Activated T-helper 1 cell treated with anti-CD3 and anti-CD28 coated beads, Interleukin-12 subunit alpha, Interleukin-12 subunit beta, Interleukin-2, Interleukin-4 antibody, amounts not matched to agents 30 ng/mL and 10 ng/mL and 1 ng/mL, durations not matched to agents 14 hours and 24 hours and 36 hours (primary cell): ENCODE results near the gene C3orf18. TPM values are rescaled to one million over a fixed set of nuclear protein-coding genes. Genes with fewer than 3 reads are reported as not detected.

Experiments
- DNase-seq: peaks from one replicate; pipeline ENCODE4 v3.0.0; 2021; ENCODE audit warnings: low spot score
- H3K27ac Mint-ChIP-seq: one replicate; pipeline ENCODE4 v1.8.0; 2021; ENCODE audit warnings: mild to moderate bottlenecking, mixed read lengths
- H3K27me3 Mint-ChIP-seq: one replicate; pipeline ENCODE4 v1.8.0; 2022; ENCODE audit warnings: mild to moderate bottlenecking, moderate library complexity, mixed read lengths; ENCODE audit not compliant: insufficient read depth
- H3K36me3 Mint-ChIP-seq: one replicate; pipeline ENCODE4 v1.8.0; 2021; ENCODE audit warnings: low read depth, mixed read lengths
- H3K4me1 Mint-ChIP-seq: one replicate; pipeline ENCODE4 v1.8.0; 2021; ENCODE audit warnings: low read depth, mixed read lengths
- H3K4me3 Mint-ChIP-seq: one replicate; pipeline ENCODE4 v1.8.0; 2021; ENCODE audit warnings: mild to moderate bottlenecking, moderate library complexity, mixed read lengths
- H3K9me3 Mint-ChIP-seq: one replicate; pipeline ENCODE4 v1.8.0; 2021; ENCODE audit warnings: mixed read lengths
- intact Hi-C: fragments of 100-400 bp; cut with micrococcal nuclease; formaldehyde crosslinking; loops from one replicate; pipeline ENCODE4 v1.15.1; 2024
- total RNA-seq: library from RNA; stranded (reverse); gene quantifications from 2 replicates; pipeline ENCODE4 v1.2.3, GENCODE V29; 2022

Gene C3orf18
- total RNA-seq, 1 donor from 2014 or later = 21.9 TPM

DNA sequence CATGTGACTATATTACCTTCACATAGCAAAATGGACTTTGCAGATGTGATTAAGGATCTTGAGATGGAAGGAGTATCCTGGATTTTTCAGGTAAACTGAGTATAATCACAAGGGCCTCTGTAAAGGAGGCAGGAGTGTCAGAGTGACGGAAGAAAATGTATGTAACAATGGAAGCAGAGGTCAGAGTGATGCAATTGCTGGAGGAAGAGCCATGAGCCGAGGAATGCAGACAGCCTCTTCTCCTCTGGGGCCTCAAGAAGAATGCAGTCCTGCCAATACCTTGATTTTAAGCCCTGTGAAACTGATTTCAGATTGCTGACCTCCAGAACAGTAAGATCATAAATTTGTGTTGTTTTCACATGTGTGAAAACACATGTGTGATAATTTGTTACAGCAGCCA lies 16.8 kb upstream of the C3orf18 start:
- Mint-ChIP-seq H3K27ac (peak overlapping the region; percentile 84), H3K36me3 (peaks cover 48% of the 10 kb centered on the region), H3K4me1 (peaks cover 89% of the 10 kb centered on the region), H3K4me3 (no peak overlapping the region), H3K27me3 (no peaks in the 10 kb centered on the region), H3K9me3 (no peaks in the 10 kb centered on the region)
- no peak for DNase-seq
- intact Hi-C loops = no loop called here

DNA sequence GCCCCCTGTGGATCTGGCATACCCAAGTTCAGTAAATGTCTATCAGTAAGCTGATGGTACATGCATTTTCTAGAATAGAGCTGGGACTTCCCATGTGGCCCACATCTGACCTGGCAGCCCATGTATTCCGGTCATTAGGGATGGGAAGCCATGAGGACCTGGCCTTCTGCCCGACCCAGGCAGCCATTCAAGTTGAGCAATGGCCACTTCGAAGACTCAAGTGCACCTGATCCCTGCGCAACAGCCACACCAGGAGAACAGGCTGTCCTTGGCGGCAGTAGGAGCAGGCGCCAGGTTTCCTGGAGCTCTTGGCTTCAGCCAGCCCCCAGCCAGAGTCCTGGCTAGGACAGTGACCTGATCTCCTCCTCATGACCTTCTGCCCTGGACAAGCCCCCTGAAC lies 16.4 kb upstream of the C3orf18 start:
- H3K27ac Mint-ChIP-seq = peak overlapping the region; percentile 84
- no peak overlapping the region for H3K4me3 Mint-ChIP-seq
- H3K9me3 Mint-ChIP-seq = no peaks in the 10 kb centered on the region
- H3K4me1 Mint-ChIP-seq = peaks cover 85% of the 10 kb centered on the region
- no peak for DNase-seq
- H3K27me3 Mint-ChIP-seq = no peaks in the 10 kb centered on the region
- intact Hi-C loops = no loop called here
- peaks cover 52% of the 10 kb centered on the region for H3K36me3 Mint-ChIP-seq

DNA sequence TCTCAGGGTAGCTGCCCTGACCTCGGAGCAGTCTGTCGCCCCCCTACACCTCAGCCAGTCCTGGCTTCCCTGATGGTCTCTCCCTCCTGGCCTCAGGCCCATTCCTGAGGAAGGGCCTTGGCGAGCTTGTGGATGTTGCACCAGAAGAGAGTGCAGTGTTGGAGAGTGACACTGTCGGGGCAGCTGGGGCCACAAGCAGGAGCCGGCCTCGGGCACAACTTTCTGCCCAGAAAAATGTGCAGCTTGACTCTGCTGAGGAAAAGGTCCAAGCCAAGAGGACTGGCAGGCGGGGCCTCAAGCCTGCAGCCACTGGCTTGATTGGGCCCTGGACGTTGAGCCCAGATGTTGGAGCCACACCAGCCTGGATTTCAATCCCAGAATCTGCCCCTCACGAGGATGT lies 14.5 kb upstream of the C3orf18 start:
- peaks cover 77% of the 10 kb centered on the region for H3K4me1 Mint-ChIP-seq
- intact Hi-C loops = no loop called here

DNA sequence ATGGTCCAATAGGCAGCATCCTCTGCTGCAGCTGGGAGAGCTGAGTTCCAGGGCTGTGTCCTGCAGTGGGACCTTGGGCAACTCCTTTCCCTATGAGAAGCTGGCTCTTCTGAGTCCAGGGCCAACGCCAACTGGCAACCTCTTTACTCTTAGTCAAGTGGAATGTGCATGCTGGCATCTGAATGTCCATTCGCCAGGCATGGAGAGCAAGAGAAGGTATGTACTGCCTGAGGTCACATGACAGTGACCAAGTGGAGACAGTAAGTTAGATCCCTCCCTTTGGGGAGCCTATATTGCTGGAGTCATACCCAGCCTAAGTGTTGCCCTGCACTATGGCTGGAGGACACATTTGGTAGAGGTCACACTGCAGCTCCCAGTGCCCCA lies 13.9 kb upstream of the C3orf18 start:
- H3K4me1 Mint-ChIP-seq = peaks cover 74% of the 10 kb centered on the region
- peaks cover 60% of the 10 kb centered on the region for H3K36me3 Mint-ChIP-seq
- no peak overlapping the region for H3K27ac Mint-ChIP-seq
- intact Hi-C loops = no loop called here
- no peaks in the 10 kb centered on the region for H3K9me3 Mint-ChIP-seq
- DNase-seq = no peak
- H3K27me3 Mint-ChIP-seq = no peaks in the 10 kb centered on the region
- no peak overlapping the region for H3K4me3 Mint-ChIP-seq

More for the DNA sequence above, 14.5 kb upstream of the C3orf18 start:
- Mint-ChIP-seq H3K27ac (peak overlapping the region; percentile 47), H3K9me3 (no peaks in the 10 kb centered on the region), H3K27me3 (no peaks in the 10 kb centered on the region), H3K36me3 (peaks cover 60% of the 10 kb centered on the region), H3K4me3 (no peak overlapping the region)
- no peak for DNase-seq

DNA sequence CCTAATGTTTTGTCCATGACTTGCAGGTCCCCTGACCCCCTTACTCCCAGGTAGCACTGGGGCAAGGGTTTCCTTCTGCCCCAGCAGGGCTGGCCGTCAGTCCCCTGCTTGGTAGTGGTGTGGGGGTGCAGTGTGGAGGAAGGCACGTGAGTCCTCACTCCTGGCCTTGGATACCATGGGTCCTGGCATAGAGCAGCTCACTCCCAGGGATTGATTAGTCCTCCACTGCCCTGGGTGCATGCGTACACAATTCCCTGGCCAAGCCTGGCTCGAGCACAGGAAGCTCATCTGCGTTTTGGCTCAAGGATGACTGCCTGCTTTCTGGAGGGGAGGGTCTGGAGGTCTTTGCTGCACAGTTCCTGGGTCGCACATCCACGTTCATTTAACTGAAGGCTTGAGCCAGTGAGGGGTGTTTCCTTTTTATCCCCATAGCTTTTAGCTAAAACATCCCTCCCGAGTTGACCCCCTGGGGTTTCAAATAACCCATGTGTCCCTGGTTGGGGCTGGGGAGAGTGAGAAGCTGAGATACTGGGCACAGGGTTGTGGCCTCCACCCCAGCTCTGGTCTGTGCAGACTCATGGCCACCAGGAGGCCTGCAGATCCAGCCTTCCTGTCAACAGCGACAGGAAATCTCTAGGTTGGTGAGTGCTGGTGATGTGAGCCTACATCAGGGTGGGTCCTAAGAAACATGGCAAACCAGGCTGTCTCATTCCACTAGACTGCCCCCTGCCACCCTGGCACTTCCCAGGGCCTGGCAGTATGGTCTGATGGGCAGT lies 13.3 kb upstream of the C3orf18 start:
- Mint-ChIP-seq H3K36me3 (peaks cover 61% of the 10 kb centered on the region), H3K4me3 (no peak overlapping the region), H3K27ac (peak overlapping the region; percentile 63), H3K9me3 (no peaks in the 10 kb centered on the region), H3K27me3 (no peaks in the 10 kb centered on the region), H3K4me1 (peaks cover 74% of the 10 kb centered on the region)
- intact Hi-C loops = no loop called here
- no peak for DNase-seq

DNA sequence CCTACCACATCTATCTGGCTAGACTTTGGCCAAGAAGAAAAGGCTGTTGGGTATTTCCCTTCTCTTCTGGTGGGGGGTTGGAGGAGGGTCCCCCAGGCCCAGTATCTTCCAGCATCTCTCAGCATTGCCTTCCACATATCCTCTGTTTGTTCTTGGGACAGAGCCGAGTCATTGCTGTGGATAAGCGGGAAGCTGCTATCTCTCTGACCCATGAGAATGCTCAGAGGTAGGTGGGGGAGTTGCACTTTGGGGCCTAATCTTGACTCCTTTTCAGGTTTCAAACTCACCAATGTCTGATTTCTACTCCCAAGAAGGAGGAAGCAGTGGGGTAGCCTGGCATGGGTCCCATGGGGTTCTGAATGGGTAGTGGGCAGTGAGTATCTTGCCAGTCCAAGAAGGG lies 9.8 kb upstream of the C3orf18 start:
- intact Hi-C loops = no loop called here
- Mint-ChIP-seq H3K36me3 (peaks cover 49% of the 10 kb centered on the region), H3K4me3 (no peak overlapping the region), H3K27me3 (no peaks in the 10 kb centered on the region), H3K9me3 (no peaks in the 10 kb centered on the region), H3K27ac (peak overlapping the region; percentile 12), H3K4me1 (peaks cover 79% of the 10 kb centered on the region)
- no peak for DNase-seq

DNA sequence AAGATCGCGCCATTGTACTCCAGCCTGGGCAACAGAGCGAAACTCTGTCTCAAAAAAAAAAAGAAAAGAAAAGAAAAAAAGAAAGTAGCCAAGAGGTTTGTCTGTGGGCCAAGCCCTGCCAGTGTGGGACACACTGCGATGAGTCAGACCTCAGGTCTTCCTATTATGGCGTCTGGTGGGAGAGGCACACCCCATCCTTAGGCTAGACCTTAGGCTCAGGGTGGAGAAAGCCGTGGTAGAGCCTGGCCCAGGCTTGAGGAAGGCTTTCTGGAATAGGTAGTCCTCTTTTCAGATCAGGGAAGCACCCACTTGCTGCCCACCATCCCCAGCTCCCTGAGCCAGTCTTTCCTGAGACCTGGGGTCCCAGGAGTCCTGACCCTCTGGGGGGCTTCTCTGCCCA lies 7.8 kb upstream of the C3orf18 start:
- Mint-ChIP-seq H3K4me3 (peak overlapping the region; percentile 42), H3K4me1 (peaks cover 81% of the 10 kb centered on the region), H3K36me3 (peaks cover 42% of the 10 kb centered on the region), H3K9me3 (no peaks in the 10 kb centered on the region), H3K27me3 (no peaks in the 10 kb centered on the region), H3K27ac (peak overlapping the region; percentile 97)
- no peak for DNase-seq
- intact Hi-C loops = no loop called here

DNA sequence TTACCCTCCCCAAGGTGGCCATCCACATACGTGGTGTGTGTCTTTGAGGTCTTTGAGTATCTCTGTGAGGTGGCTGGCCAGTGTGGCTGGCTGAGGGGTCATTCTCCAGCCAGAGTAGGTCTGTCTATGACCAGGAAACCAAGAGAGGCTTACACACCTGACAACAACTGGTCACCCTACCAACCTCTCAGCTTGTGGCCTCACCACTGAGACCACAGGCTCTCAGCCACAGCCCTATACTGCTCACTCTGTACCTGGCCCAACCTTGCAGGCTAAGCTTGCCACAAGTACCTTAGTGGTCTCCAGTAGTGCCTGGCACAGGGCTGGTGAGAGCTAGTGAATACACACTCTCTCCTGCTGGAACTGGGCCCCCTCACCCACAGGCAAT lies 6.9 kb upstream of the C3orf18 start:
- H3K4me3 Mint-ChIP-seq = peak overlapping the region; percentile 97
- DNase-seq = peak; percentile 31
- H3K9me3 Mint-ChIP-seq = no peaks in the 10 kb centered on the region
- H3K36me3 Mint-ChIP-seq = peaks cover 42% of the 10 kb centered on the region
- H3K4me1 Mint-ChIP-seq = peaks cover 78% of the 10 kb centered on the region
- intact Hi-C loops = loop anchor here (5.0 kb wide), 1 partner anchor 398 kb away; no protein-coding TSS in a partner anchor
- H3K27me3 Mint-ChIP-seq = no peaks in the 10 kb centered on the region
- H3K27ac Mint-ChIP-seq = peak overlapping the region; percentile 97

DNA sequence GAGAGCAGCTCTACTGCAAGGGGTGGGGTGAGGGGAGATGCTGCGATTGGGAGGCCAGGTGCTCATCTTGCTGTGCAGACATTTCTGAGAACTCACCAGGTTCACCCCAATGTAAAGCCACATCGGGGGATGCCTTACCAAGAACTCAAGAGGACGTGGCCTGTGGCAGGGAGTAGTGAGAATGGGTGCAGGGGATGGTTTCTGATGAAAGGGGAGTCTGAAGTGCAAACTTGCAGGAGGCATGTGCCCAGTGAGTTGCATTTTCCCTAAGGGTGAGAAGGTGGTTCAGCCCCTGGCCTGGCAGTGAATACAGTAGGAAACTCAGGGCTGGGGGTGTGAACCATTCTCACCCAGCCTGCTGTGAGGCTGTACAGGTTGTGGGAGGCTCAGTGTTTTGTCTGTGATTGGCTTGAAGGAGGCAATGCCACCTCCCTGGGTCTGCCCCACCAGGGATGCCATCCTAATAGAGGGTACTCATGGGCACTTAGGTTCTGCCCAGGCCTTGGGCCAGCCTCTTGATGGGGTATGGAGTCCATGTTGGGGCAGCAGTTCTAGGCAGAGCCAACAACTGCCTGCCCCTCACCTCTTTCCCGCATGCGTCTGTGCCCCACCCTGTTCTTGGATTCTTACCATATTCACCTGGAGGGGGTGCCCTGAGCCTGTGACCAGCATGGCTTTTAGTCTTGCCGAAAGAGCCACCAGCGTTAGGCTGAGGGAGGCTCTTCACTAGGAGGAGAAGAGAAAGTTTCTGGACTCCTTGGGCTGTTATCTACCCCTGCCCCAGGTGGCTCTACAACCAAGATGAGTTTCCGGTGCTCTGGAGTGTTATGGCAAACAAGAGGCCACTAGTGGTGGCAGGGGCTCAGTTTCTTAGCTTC lies 6.3 kb upstream of the C3orf18 start:
- peaks cover 37% of the 10 kb centered on the region for H3K36me3 Mint-ChIP-seq
- no peaks in the 10 kb centered on the region for H3K27me3 Mint-ChIP-seq
- peak overlapping the region; percentile 97 for H3K27ac Mint-ChIP-seq
- no peaks in the 10 kb centered on the region for H3K9me3 Mint-ChIP-seq
- H3K4me3 Mint-ChIP-seq = peak overlapping the region; percentile 97
- DNase-seq = peak; percentile 84
- H3K4me1 Mint-ChIP-seq = peaks cover 78% of the 10 kb centered on the region
- intact Hi-C loops = loop anchor here (1.0 to 5.0 kb wide), 5 partner anchors 14 to 811 kb away; partner anchors contain the start of genes DOCK3 and MANF

DNA sequence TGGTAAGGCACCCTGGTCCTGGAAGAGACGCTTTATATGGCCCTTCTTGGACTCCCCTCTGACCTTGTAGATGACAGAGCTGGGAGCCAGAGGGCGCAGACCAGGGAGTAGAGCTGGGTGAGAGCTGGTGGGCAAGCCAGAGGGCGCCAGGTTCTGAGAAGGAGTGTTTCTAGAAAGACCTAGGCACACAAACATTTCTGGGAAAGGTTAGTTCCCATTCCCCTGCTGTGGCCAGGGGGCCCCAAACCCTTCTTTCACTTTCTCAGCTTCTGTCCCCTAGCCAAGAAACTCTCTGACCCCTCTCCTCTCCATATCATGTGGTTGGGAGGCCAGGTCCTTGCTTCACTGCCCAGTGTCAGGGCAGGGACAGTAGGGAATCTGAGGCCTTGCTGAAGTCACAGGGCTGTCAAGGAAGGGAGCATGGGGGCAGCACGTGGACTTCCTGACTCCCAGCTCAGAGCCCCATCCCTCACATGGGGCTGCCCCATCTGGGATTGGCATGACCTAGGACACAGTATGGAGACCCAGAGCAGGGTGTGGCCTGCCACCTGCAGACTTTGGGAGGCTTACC lies 5.3 kb upstream of the C3orf18 start:
- H3K27me3 Mint-ChIP-seq = no peaks in the 10 kb centered on the region
- peak overlapping the region; percentile 97 for H3K4me3 Mint-ChIP-seq
- H3K27ac Mint-ChIP-seq = peak overlapping the region; percentile 97
- peaks cover 78% of the 10 kb centered on the region for H3K4me1 Mint-ChIP-seq
- H3K36me3 Mint-ChIP-seq = peaks cover 32% of the 10 kb centered on the region
- intact Hi-C loops = loop anchor here (1.0 to 5.0 kb wide), 9 partner anchors 15 to 1096 kb away; partner anchors contain the start of genes DOCK3 and MANF
- DNase-seq = peak; percentile 42
- no peaks in the 10 kb centered on the region for H3K9me3 Mint-ChIP-seq

DNA sequence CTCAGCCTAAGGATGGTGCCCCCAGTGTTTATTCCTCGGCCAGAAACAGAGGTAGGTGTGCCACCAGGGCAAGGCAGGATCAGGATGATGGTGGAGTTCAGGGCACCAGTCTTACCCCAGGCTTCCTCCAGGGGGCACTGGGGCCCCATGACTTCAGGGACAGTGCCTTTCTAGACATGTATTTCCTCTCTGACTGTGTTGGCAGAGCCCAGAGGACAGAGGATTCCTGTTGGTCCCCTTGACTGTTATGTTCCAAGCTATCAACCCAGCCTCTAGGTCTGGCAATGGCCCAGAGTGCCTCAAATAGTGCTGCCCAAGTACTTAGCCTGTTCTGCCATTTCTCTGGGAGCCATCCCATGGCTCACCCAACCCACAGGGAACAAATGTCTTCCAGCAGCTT lies 4.6 kb upstream of the C3orf18 start:
- Mint-ChIP-seq H3K4me1 (peaks cover 77% of the 10 kb centered on the region), H3K36me3 (peaks cover 27% of the 10 kb centered on the region), H3K4me3 (peak overlapping the region; percentile 97), H3K27ac (peak overlapping the region; percentile 97), H3K27me3 (no peaks in the 10 kb centered on the region), H3K9me3 (no peaks in the 10 kb centered on the region)
- DNase-seq = peak; percentile 75
- intact Hi-C loops = loop anchor here (1.0 to 5.0 kb wide), 6 partner anchors 42 to 1097 kb away; partner anchors contain the start of gene DOCK3

DNA sequence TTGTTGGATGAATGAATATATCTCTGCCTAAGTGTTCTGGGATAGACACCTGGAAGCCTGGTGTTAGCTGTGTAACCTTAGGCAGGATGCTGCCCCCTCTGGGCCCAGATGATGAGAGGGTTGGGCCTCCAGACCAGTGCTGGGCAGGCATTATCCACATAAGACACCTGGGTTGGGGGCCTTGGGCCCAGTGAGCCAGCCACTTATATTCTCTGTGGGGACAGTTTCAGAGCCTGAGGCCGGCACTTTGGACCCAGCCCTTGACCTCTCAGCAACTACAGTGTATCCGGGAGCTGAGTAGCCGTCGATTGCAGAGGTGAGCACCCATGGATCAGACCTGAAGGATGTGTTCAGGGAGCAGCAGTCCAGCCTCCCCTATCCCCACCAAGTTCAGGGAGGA lies 3.9 kb upstream of the C3orf18 start:
- Mint-ChIP-seq H3K36me3 (peaks cover 27% of the 10 kb centered on the region), H3K27ac (peak overlapping the region; percentile 97), H3K4me3 (peak overlapping the region; percentile 97), H3K27me3 (no peaks in the 10 kb centered on the region), H3K9me3 (no peaks in the 10 kb centered on the region), H3K4me1 (peaks cover 81% of the 10 kb centered on the region)
- intact Hi-C loops = loop anchor here (5.0 kb wide), 1 partner anchor 401 kb away; no protein-coding TSS in a partner anchor
- no peak for DNase-seq
